CD4-positive, alpha-beta T cell treated with Interleukin-10 for 1 hour (primary cell): ENCODE measurements around the gene MISP3.

ENCODE experiments used
- DNase-seq: peaks from one replicate; pipeline ENCODE4 v3.0.0-alpha.2; 2020

The MISP3 gene

GRCh38 chr19:14106840-14107239 is 34.3 kb downstream of the MISP3 start:
- DNase-seq, result no peak

- DNase-seq, result no peak
Observed at GRCh38 chr19:14107581-14108461, 35.2 kb downstream of the MISP3 start.

- DNase-seq, result no peak
Observed at GRCh38 chr19:14110650-14111049, 38.1 kb downstream of the MISP3 start.

- no peak for DNase-seq
Observed at GRCh38 chr19:14111486-14111885, 38.9 kb downstream of the MISP3 start.

GRCh38 chr19:14112051-14112808 is 39.6 kb downstream of the MISP3 start:
- no peak for DNase-seq

- DNase-seq, result no peak
Observed at GRCh38 chr19:14112809-14113385, 40.3 kb downstream of the MISP3 start.

GRCh38 chr19:14113762-14114414 is 41.3 kb downstream of the MISP3 start:
- DNase-seq, result peak; percentile 51

GRCh38 chr19:14114439-14114838 is 41.9 kb downstream of the MISP3 start:
- no peak for DNase-seq

GRCh38 chr19:14114854-14115253 is 42.3 kb downstream of the MISP3 start:
- DNase-seq, result peak; percentile 65

GRCh38 chr19:14115756-14116155 is 43.2 kb downstream of the MISP3 start:
- no peak for DNase-seq

GRCh38 chr19:14116525-14116917 is 43.9 kb downstream of the MISP3 start:
- no peak for DNase-seq

GRCh38 chr19:14116918-14117578 is 44.5 kb downstream of the MISP3 start:
- peak; percentile 12 for DNase-seq

- peak; percentile 99 for DNase-seq
Observed at GRCh38 chr19:14117668-14118164, 45.1 kb downstream of the MISP3 start, which contains the start of gene PRKACA. TSS of gene PRKACA (minus strand) at chr19:14117762. CDS start at chr19:14117547, 215 bp downstream.

- DNase-seq, result peak; percentile 60
Observed at GRCh38 chr19:14118165-14119051, 45.8 kb downstream of the MISP3 start.

- no peak for DNase-seq
Observed at GRCh38 chr19:14119146-14119545, 46.6 kb downstream of the MISP3 start.

GRCh38 chr19:14119644-14120496 is 47.3 kb downstream of the MISP3 start:
- DNase-seq, result no peak

- no peak for DNase-seq
Observed at GRCh38 chr19:14120497-14120780, 47.9 kb downstream of the MISP3 start.

- DNase-seq, result no peak
Observed at GRCh38 chr19:14122924-14123323, 50.3 kb downstream of the MISP3 start.
